ENCODE results near the gene DRD4. TPM values are rescaled to one million over a fixed set of nuclear protein-coding genes. Genes with fewer than 3 reads are reported as not detected.

Gene DRD4
- total and polyA plus RNA-seq, 9 of the 15 experiments (the other 6 are each of a cell fraction or from before 2014, with no cell fraction given) = 0.04 to 0.95 (median 0.21) TPM; not detected in 5

DNA sequence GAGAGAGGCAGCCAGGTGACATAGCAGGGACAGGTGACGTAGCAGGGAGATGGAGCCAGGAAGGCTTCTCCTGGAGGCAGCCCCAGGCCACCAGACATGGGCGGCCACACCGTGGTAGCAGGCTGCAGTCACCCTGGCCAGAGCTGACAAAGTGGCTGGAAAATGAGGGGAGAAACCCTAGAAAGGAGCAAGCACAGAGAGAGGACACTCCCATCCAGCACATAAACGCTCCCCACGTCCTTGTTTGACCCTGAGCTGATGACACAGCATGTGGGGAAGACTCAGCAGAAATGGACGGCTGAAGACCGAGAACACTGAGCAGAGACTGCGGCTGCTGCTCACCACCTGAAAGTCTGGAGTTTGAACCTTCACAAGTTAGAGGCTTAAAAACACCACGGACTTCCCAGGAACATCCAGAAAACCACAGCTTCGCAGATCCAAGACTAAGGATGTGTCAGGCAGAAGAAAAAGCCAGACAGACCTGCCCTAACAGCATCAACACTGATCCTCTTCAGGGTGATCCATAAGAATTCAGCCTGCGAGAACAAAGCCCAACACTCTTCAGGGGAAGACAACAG lies 28.7 kb downstream of the DRD4 start (continued):
- TF ChIP-seq GMEB1 (CRISPR knock-in tag; IDR thresholded peaks at IDR 0.05) (no peak), HES1 (IDR thresholded peaks at IDR 0.05; ENCODE audit: low read depth) (no peak), CBX3 (IDR thresholded peaks at IDR 0.05; ENCODE audit: borderline replicate concordance in 1 of 2, low read length in 2 of 2) (no peak), ZC3H11A (IDR thresholded peaks at IDR 0.05; ENCODE audit: low read depth, low read length) (no peak), SREBF2 (CRISPR knock-in tag; IDR thresholded peaks at IDR 0.05) (no peak), ZNF217 (CRISPR knock-in tag; IDR thresholded peaks at IDR 0.05) (no peak), POLR2H (tag; IDR thresholded peaks at IDR 0.05; ENCODE audit: low read depth) (no peak; the same call in 1 of the 2 replicates), SMARCA4 (IDR thresholded peaks at IDR 0.05) (peak; percentile 68), BDP1 (IDR thresholded peaks at IDR 0.05; ENCODE audit: insufficient read depth, insufficient read length) (no peak), ZNF175 (CRISPR knock-in tag; IDR thresholded peaks at IDR 0.05; ENCODE audit: low read depth) (peak; percentile 70; the same call in 1 of the 2 replicates), GABPA (tag; conservative IDR thresholded peaks at IDR 0.05; ENCODE audit: low read depth) (no peak), ZNF354B (CRISPR knock-in tag; IDR thresholded peaks at IDR 0.05) (no peak), ZNF518B (CRISPR knock-in tag; IDR thresholded peaks at IDR 0.05) (no peak), MAFF (IDR thresholded peaks at IDR 0.05; ENCODE audit: low read length) (peak; percentile 94), NCOA1 (IDR thresholded peaks at IDR 0.05; ENCODE audit: low read depth) (peak; percentile 69), ZNF583 (CRISPR knock-in tag; IDR thresholded peaks at IDR 0.05) (no peak)
- TF ChIP-seq, protein P1, sequence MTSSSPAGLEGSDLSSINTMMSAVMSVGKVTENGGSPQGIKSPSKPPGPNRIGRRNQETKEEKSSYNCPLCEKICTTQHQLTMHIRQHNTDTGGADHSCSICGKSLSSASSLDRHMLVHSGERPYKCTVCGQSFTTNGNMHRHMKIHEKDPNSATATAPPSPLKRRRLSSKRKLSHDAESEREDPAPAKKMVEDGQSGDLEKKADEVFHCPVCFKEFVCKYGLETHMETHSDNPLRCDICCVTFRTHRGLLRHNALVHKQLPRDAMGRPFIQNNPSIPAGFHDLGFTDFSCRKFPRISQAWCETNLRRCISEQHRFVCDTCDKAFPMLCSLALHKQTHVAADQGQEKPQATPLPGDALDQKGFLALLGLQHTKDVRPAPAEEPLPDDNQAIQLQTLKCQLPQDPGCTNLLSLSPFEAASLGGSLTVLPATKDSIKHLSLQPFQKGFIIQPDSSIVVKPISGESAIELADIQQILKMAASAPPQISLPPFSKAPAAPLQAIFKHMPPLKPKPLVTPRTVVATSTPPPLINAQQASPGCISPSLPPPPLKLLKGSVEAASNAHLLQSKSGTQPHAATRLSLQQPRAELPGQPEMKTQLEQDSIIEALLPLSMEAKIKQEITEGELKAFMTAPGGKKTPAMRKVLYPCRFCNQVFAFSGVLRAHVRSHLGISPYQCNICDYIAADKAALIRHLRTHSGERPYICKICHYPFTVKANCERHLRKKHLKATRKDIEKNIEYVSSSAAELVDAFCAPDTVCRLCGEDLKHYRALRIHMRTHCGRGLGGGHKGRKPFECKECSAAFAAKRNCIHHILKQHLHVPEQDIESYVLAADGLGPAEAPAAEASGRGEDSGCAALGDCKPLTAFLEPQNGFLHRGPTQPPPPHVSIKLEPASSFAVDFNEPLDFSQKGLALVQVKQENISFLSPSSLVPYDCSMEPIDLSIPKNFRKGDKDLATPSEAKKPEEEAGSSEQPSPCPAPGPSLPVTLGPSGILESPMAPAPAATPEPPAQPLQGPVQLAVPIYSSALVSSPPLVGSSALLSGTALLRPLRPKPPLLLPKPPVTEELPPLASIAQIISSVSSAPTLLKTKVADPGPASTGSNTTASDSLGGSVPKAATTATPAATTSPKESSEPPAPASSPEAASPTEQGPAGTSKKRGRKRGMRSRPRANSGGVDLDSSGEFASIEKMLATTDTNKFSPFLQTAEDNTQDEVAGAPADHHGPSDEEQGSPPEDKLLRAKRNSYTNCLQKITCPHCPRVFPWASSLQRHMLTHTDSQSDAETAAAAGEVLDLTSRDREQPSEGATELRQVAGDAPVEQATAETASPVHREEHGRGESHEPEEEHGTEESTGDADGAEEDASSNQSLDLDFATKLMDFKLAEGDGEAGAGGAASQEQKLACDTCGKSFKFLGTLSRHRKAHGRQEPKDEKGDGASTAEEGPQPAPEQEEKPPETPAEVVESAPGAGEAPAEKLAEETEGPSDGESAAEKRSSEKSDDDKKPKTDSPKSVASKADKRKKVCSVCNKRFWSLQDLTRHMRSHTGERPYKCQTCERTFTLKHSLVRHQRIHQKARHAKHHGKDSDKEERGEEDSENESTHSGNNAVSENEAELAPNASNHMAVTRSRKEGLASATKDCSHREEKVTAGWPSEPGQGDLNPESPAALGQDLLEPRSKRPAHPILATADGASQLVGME (CRISPR knock-in tag; IDR thresholded peaks at IDR 0.05) = no peak
